SK-N-SH treated with all-trans-retinoic acid at 6 μM for 48 hours (cell line): Measurements from ENCODE around the gene RBM42.

ENCODE experiments used
- ATAC-seq: fragments of 200-7000 bp; cut with Tn5 transposase; 3 replicates; pipeline ENCODE4 v1.9.1; 2020; ENCODE audit warnings: mild to moderate bottlenecking, moderate library complexity
- ARNTL ChIP-seq: fragments of 450-650 bp; formaldehyde crosslinking; IDR thresholded peaks from 2 replicates; pipeline ENCODE4 v1.5.0; 2020; ENCODE audit warnings: low read depth, mild to moderate bottlenecking, moderate library complexity, borderline replicate concordance
- BACH2 ChIP-seq: fragments of 250-450 bp; sonication (Bioruptor Pico); IDR thresholded peaks from 2 replicates; pipeline ENCODE4 v1.9.0; 2021; ENCODE audit warnings: mild to moderate bottlenecking, borderline replicate concordance
- CSDC2 ChIP-seq: fragments of 250-450 bp; sonication (Bioruptor Pico); IDR thresholded peaks from 2 replicates; pipeline ENCODE4 v1.5.0; 2020; ENCODE audit warnings: mild to moderate bottlenecking, moderate library complexity
- ESRRG ChIP-seq: fragments of 250-450 bp; sonication (Bioruptor Pico); IDR thresholded peaks from 2 replicates; pipeline ENCODE4 v1.6.1; 2021; ENCODE audit warnings: mild to moderate bottlenecking
- GLIS3 ChIP-seq: fragments of 250-450 bp; sonication (Bioruptor Pico); IDR thresholded peaks from 2 replicates; pipeline ENCODE4 v1.5.0; 2020; ENCODE audit warnings: mild to moderate bottlenecking, moderate library complexity
- ISL1 ChIP-seq: fragments of 250-450 bp; sonication (Bioruptor Pico); IDR thresholded peaks from 2 replicates; pipeline ENCODE4 v2.1.2; 2022; ENCODE audit warnings: mild to moderate bottlenecking, moderate library complexity
- PPARA ChIP-seq: fragments of 250-450 bp; sonication (Bioruptor Pico); IDR thresholded peaks from 2 replicates; pipeline ENCODE4 v1.5.0; 2020; ENCODE audit warnings: mild to moderate bottlenecking, borderline replicate concordance
- RARB ChIP-seq: fragments of 250-450 bp; sonication (Bioruptor Pico); IDR thresholded peaks from 2 replicates; pipeline ENCODE4 v1.8.0; 2021; ENCODE audit warnings: mild to moderate bottlenecking, moderate library complexity
- SNAI2 ChIP-seq: fragments of 250-450 bp; sonication (Bioruptor Pico); IDR thresholded peaks from 2 replicates; pipeline ENCODE4 v1.5.0; 2020; ENCODE audit warnings: mild to moderate bottlenecking, moderate library complexity
- TCF4 ChIP-seq: fragments of 250-450 bp; sonication (Bioruptor Pico); IDR thresholded peaks from 2 replicates; pipeline ENCODE4 v1.8.0; 2021; ENCODE audit warnings: mild to moderate bottlenecking, moderate library complexity, borderline replicate concordance
- TOX ChIP-seq: fragments of 250-450 bp; sonication (Bioruptor Pico); IDR thresholded peaks from 2 replicates; pipeline ENCODE4 v1.8.0; 2021; ENCODE audit warnings: mild to moderate bottlenecking, moderate library complexity, borderline replicate concordance
- ZC3H10 ChIP-seq: fragments of 250-450 bp; sonication (Bioruptor Pico); IDR thresholded peaks from 2 replicates; pipeline ENCODE4 v1.5.1; 2021; ENCODE audit warnings: mild to moderate bottlenecking, moderate library complexity
- ZFP3 ChIP-seq: fragments of 250-450 bp; sonication (Bioruptor Pico); IDR thresholded peaks from 2 replicates; pipeline ENCODE4 v1.5.0; 2020; ENCODE audit warnings: mild to moderate bottlenecking, moderate library complexity
- ZFP30 ChIP-seq: fragments of 450-650 bp; formaldehyde crosslinking; IDR thresholded peaks from 2 replicates; pipeline ENCODE4 v1.5.0; 2022; ENCODE audit warnings: mild to moderate bottlenecking, moderate library complexity
- ZNF565 ChIP-seq: fragments of 450-650 bp; formaldehyde crosslinking; conservative IDR thresholded peaks from 2 replicates; pipeline ENCODE4 v1.5.0; 2020; ENCODE audit warnings: low read depth, mild to moderate bottlenecking, moderate library complexity
- ZNF8 ChIP-seq: fragments of 450-650 bp; formaldehyde crosslinking; IDR thresholded peaks from 2 replicates; pipeline ENCODE4 v1.5.0; 2020; ENCODE audit warnings: mild to moderate bottlenecking, moderate library complexity
- TF ChIP-seq, protein P1 (sequence below): fragments of 250-450 bp; sonication (Bioruptor Pico); IDR thresholded peaks from 2 replicates; pipeline ENCODE4 v1.8.0; 2021; ENCODE audit warnings: low read depth, mild to moderate bottlenecking, moderate library complexity, borderline replicate concordance
- TF ChIP-seq, protein P2 (sequence below): fragments of 250-450 bp; sonication (Bioruptor Pico); IDR thresholded peaks from 2 replicates; pipeline ENCODE4 v1.5.0; 2020; ENCODE audit warnings: mild to moderate bottlenecking, moderate library complexity
- TF ChIP-seq, protein P3 (sequence below): fragments of 250-450 bp; sonication (Bioruptor Pico); IDR thresholded peaks from 2 replicates; pipeline ENCODE4 v1.5.1; 2021; ENCODE audit warnings: mild to moderate bottlenecking, moderate library complexity
- TF ChIP-seq, protein P4 (sequence below): fragments of 250-450 bp; sonication (Bioruptor Pico); IDR thresholded peaks from 2 replicates; pipeline ENCODE4 v1.8.0; 2020; ENCODE audit warnings: mild to moderate bottlenecking, moderate library complexity, borderline replicate concordance

The RBM42 gene

DNA sequence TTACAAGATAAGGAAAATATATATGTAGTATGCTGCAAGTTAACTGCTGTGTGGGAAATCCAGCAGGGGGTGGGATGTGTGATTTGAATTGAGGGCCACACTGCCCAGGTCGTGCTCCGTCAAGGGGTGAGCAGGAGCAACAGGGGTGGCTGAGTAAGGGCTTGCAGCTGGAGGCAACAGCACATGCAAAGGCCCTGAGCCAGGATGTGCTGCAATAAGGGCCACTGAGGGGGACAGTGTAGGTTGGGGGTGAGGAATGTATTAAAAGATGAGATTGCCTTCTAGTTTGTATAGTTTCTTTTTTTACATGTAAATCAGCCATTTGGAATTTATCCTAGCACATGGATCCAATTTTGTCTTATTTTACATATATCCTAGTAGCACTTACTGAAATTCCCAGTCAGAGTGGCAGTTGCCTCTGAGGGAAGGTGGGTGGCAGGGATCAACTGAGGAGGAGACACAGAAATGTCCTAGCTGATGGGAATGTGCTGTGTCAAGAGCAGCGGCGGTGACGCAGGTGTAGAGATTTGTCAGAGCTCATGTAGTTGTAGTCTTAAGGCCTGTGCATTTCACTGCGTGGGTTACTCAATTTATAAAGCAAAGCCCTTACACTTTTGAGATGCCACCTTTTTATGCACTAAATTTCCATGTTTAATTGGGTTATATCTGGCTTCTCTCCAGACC lies 5.4 kb upstream of the RBM42 start:
- TF ChIP-seq, protein P1, sequence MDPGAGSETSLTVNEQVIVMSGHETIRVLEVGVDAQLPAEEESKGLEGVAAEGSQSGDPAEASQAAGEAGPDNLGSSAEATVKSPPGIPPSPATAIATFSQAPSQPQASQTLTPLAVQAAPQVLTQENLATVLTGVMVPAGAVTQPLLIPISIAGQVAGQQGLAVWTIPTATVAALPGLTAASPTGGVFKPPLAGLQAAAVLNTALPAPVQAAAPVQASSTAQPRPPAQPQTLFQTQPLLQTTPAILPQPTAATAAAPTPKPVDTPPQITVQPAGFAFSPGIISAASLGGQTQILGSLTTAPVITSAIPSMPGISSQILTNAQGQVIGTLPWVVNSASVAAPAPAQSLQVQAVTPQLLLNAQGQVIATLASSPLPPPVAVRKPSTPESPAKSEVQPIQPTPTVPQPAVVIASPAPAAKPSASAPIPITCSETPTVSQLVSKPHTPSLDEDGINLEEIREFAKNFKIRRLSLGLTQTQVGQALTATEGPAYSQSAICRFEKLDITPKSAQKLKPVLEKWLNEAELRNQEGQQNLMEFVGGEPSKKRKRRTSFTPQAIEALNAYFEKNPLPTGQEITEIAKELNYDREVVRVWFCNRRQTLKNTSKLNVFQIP (CRISPR knock-in tag), result no peak
- TF ChIP-seq CSDC2 (CRISPR knock-in tag), result no peak
- ATAC-seq, result no peak

DNA sequence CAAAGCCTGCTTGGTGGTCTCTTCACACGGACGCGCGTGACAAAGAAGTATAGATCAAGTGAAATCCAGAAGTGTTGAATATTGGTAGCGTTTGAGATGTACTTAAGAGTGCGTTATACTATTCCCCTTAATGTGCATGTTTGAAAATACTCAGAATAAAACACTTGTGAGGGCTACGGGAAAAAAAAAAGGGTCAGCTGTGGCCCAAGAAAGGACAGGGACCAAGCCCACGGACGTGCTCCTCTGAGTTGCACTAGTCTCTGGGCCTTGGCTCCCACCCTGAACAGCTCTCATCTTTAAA lies 622 bp upstream of the RBM42 start:
- TF ChIP-seq ESRRG (CRISPR knock-in tag), result no peak
- no peak for TF ChIP-seq BACH2 (CRISPR knock-in tag)
- TF ChIP-seq ZFP3 (CRISPR knock-in tag), result no peak
- TF ChIP-seq, protein P2, sequence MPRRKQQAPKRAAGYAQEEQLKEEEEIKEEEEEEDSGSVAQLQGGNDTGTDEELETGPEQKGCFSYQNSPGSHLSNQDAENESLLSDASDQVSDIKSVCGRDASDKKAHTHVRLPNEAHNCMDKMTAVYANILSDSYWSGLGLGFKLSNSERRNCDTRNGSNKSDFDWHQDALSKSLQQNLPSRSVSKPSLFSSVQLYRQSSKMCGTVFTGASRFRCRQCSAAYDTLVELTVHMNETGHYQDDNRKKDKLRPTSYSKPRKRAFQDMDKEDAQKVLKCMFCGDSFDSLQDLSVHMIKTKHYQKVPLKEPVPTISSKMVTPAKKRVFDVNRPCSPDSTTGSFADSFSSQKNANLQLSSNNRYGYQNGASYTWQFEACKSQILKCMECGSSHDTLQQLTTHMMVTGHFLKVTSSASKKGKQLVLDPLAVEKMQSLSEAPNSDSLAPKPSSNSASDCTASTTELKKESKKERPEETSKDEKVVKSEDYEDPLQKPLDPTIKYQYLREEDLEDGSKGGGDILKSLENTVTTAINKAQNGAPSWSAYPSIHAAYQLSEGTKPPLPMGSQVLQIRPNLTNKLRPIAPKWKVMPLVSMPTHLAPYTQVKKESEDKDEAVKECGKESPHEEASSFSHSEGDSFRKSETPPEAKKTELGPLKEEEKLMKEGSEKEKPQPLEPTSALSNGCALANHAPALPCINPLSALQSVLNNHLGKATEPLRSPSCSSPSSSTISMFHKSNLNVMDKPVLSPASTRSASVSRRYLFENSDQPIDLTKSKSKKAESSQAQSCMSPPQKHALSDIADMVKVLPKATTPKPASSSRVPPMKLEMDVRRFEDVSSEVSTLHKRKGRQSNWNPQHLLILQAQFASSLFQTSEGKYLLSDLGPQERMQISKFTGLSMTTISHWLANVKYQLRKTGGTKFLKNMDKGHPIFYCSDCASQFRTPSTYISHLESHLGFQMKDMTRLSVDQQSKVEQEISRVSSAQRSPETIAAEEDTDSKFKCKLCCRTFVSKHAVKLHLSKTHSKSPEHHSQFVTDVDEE (CRISPR knock-in tag), result no peak
- TF ChIP-seq TCF4 (CRISPR knock-in tag), result no peak
- TF ChIP-seq SNAI2 (CRISPR knock-in tag), result no peak
- no peak for TF ChIP-seq ISL1
- TF ChIP-seq ZNF565 (CRISPR knock-in tag), result no peak
- TF ChIP-seq ZFP30 (CRISPR knock-in tag), result no peak
- no peak for TF ChIP-seq RARB
- TF ChIP-seq ARNTL (CRISPR knock-in tag), result no peak
- no peak for TF ChIP-seq GLIS3 (CRISPR knock-in tag)
- no peak for ATAC-seq

DNA sequence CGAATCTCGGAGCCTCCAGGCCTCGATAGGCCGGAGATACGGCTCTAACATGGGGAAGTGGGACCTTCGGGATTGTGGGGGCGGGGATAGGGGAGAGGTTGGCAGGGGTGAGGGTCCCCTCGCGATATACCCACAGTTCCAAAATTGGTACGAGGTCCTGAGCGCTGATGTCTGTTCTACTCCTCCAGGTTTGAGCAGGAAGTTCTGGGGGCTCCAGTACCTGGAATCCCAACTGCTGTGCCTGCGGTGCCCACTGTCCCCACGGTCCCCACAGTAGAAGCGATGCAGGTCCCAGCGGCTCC lies 447 bp downstream of the RBM42 start:
- no peak for ATAC-seq
- TF ChIP-seq, protein P3, sequence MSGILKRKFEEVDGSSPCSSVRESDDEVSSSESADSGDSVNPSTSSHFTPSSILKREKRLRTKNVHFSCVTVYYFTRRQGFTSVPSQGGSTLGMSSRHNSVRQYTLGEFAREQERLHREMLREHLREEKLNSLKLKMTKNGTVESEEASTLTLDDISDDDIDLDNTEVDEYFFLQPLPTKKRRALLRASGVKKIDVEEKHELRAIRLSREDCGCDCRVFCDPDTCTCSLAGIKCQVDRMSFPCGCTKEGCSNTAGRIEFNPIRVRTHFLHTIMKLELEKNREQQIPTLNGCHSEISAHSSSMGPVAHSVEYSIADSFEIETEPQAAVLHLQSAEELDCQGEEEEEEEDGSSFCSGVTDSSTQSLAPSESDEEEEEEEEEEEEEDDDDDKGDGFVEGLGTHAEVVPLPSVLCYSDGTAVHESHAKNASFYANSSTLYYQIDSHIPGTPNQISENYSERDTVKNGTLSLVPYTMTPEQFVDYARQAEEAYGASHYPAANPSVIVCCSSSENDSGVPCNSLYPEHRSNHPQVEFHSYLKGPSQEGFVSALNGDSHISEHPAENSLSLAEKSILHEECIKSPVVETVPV, result no peak
- TF ChIP-seq RARB, result no peak
- TF ChIP-seq ZNF8 (CRISPR knock-in tag), result no peak
- no peak for TF ChIP-seq PPARA

DNA sequence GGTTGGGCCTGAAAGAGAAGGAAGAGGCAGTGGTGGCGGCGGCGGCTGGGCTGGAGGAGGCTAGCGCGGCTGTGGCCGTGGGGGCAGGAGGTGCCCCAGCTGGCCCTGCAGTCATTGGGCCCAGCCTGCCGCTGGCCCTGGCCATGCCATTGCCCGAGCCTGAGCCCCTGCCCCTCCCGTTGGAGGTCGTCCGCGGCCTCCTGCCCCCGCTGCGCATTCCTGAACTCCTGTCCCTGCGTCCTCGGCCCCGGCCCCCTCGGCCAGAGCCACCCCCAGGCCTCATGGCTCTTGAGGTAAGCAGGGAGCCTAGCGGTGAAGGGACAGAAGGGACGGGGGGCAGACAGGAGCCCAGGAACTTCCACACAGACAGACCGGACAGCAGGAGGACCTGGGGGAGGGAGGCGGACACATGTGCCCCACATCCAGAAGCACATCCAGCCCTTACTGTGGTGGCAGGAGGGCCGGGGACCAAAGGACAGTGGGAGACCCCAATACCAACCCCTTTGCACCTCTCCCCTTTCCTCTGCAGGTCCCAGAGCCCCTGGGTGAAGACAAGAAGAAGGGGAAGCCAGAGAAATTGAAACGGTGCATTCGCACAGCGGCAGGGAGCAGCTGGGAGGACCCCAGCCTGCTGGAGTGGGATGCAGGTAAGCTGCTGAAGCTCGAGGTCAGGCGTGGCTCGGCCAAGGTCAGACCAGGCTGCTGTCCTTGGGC lies 5.0 kb downstream of the RBM42 start:
- ATAC-seq, result no peak
- TF ChIP-seq, protein P4, sequence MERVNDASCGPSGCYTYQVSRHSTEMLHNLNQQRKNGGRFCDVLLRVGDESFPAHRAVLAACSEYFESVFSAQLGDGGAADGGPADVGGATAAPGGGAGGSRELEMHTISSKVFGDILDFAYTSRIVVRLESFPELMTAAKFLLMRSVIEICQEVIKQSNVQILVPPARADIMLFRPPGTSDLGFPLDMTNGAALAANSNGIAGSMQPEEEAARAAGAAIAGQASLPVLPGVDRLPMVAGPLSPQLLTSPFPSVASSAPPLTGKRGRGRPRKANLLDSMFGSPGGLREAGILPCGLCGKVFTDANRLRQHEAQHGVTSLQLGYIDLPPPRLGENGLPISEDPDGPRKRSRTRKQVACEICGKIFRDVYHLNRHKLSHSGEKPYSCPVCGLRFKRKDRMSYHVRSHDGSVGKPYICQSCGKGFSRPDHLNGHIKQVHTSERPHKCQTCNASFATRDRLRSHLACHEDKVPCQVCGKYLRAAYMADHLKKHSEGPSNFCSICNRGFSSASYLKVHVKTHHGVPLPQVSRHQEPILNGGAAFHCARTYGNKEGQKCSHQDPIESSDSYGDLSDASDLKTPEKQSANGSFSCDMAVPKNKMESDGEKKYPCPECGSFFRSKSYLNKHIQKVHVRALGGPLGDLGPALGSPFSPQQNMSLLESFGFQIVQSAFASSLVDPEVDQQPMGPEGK (CRISPR knock-in tag), result no peak
- TF ChIP-seq ARNTL (CRISPR knock-in tag) (no peak), TCF4 (CRISPR knock-in tag) (no peak), SNAI2 (CRISPR knock-in tag) (no peak), CSDC2 (CRISPR knock-in tag) (no peak), TOX (CRISPR knock-in tag) (no peak), ZNF565 (CRISPR knock-in tag) (no peak), PPARA (no peak), GLIS3 (CRISPR knock-in tag) (no peak), ZFP30 (CRISPR knock-in tag) (no peak), ZFP3 (CRISPR knock-in tag) (no peak), ZC3H10 (CRISPR knock-in tag) (no peak), ESRRG (CRISPR knock-in tag) (no peak), BACH2 (CRISPR knock-in tag) (no peak)
- TF ChIP-seq, protein P1 (CRISPR knock-in tag), result no peak
- TF ChIP-seq, protein P2 (CRISPR knock-in tag), result no peak
- TF ChIP-seq, protein P3, result no peak
